B cell (primary cell): ENCODE measurements around the gene RSPH1. TPM values are rescaled to one million over a fixed set of nuclear protein-coding genes. Genes with fewer than 3 reads are reported as not detected.

Experiments used
- ATAC-seq: fragments of 200-7000 bp; cut with Tn5 transposase; one replicate; pipeline ENCODE4 v1.10.0; 2021; ENCODE audit warnings: low read depth, mild to moderate bottlenecking, moderate number of reproducible peaks, moderate library complexity
- CTCF ChIA-PET: fragments of 350-600 bp; sonication (Branson Sonifier 250); formaldehyde crosslinking; loops from one replicate; lab custom pipeline; 2021; ENCODE audit warnings: antibody characterized with exemption, inconsistent platforms; lab: Charles Lee
- POLR2A ChIA-PET: fragments of 350-600 bp; sonication (Branson Sonifier 250); formaldehyde crosslinking; loops from one replicate; lab custom pipeline; 2021; ENCODE audit warnings: antibody characterized with exemption; lab: Charles Lee
- DNase-seq: peaks from one replicate; pipeline ENCODE4 v3.0.0; 2013
- H2AFZ ChIP-seq: 2 replicates; pipeline ENCODE4 v1.6.1; 2012; ENCODE audit warnings: mild to moderate bottlenecking, low read depth, low read length; ENCODE audit not compliant: insufficient read depth, poor library complexity, severe bottlenecking
- H3K27ac ChIP-seq, 2 donors: 1 replicate in 1 of 2; 2 replicates in 1 of 2; pipeline ENCODE4 v1.5.1; 2012 to 2013; ENCODE audit warnings: low read length in 2 of 2, mild to moderate bottlenecking in 2 of 2, moderate library complexity in 1 of 2
- H3K27me3 ChIP-seq, 4 experiments: fragments of 200-600 bp in 1 of 4; sonication (generic) in 1 of 4; replicated peaks in 1 of 4; 1 replicate in 2 of 4; 2 replicates in 2 of 4; pipeline versions ENCODE4 v1.6.1 to v1.7.0; 2013 to 2016; ENCODE audit warnings: low read length in 3 of 4, mild to moderate bottlenecking in 2 of 4, mixed read lengths in 1 of 4, moderate library complexity in 1 of 4; ENCODE audit not compliant: insufficient read depth in 4 of 4, control insufficient read depth in 3 of 4; ENCODE audit errors: control extremely low read depth in 1 of 4
- H3K36me3 ChIP-seq, 2 experiments: replicated peaks in 1 of 2; 1 replicate in 1 of 2; 2 replicates in 1 of 2; pipeline versions ENCODE4 v1.6.1 to v1.7.1; 2013; ENCODE audit warnings: low read length in 1 of 2; ENCODE audit not compliant: insufficient read depth in 2 of 2, control insufficient read depth in 1 of 2; ENCODE audit errors: control extremely low read depth in 1 of 2, extremely low read depth in 1 of 2
- H3K4me1 ChIP-seq, 2 donors: fragments of 200-600 bp in 1 of 2; sonication (generic) in 1 of 2; 1 replicate in 1 of 2; 2 replicates in 1 of 2; pipeline versions ENCODE4 v1.5.1 to v1.6.1; 2013 to 2017; ENCODE audit warnings: low read length in 2 of 2; ENCODE audit not compliant: control insufficient read depth in 2 of 2, insufficient read depth in 2 of 2
- H3K4me2 ChIP-seq: replicated peaks from 2 replicates; pipeline ENCODE3; 2012; ENCODE audit warnings: mild to moderate bottlenecking, low read depth, low read length; ENCODE audit not compliant: poor library complexity, severe bottlenecking
- H3K4me3 ChIP-seq, 5 experiments: fragments of 200-600 bp in 1 of 5; sonication (generic) in 1 of 5; 1 replicate in 3 of 5; 2 replicates in 2 of 5; pipeline versions ENCODE4 v1.5.1 to v1.7.0; 2011 to 2016; ENCODE audit warnings: low read length in 4 of 5, mild to moderate bottlenecking in 4 of 5, low read depth in 2 of 5, control low read depth in 1 of 5, moderate library complexity in 1 of 5; ENCODE audit not compliant: insufficient read depth in 1 of 5; ENCODE audit errors: control extremely low read depth in 1 of 5, extremely low read depth in 1 of 5
- H3K79me2 ChIP-seq: fragments of 200-600 bp; sonication (generic); one replicate; pipeline ENCODE4 v1.6.0; 2016; ENCODE audit warnings: low read length; ENCODE audit not compliant: control insufficient read depth, insufficient read depth
- H3K9ac ChIP-seq: fragments of 200-600 bp; sonication (generic); 2 replicates; pipeline ENCODE4 v1.6.1; 2017; ENCODE audit warnings: mild to moderate bottlenecking, low read length, moderate library complexity
- H3K9me3 ChIP-seq, 3 donors: one replicate each; pipeline versions ENCODE4 v1.6.1 to v1.7.1; 2013; ENCODE audit warnings: low read length in 2 of 3; ENCODE audit not compliant: control insufficient read depth in 2 of 3, insufficient read depth in 1 of 3; ENCODE audit errors: control extremely low read depth in 1 of 3
- H4K20me1 ChIP-seq: 2 replicates; pipeline ENCODE4 v1.6.0; 2012; ENCODE audit warnings: mild to moderate bottlenecking, low read length; ENCODE audit not compliant: insufficient read depth, control insufficient read depth, poor library complexity, severe bottlenecking
- H3K27ac Mint-ChIP-seq: one replicate; pipeline ENCODE4 v1.8.0; 2021; ENCODE audit warnings: mixed read lengths
- H3K27me3 Mint-ChIP-seq: one replicate; pipeline ENCODE4 v1.8.0; 2021; ENCODE audit warnings: mixed read lengths
- H3K4me1 Mint-ChIP-seq: one replicate; pipeline ENCODE4 v1.8.0; 2021; ENCODE audit warnings: mixed read lengths
- H3K4me3 Mint-ChIP-seq: one replicate; pipeline ENCODE4 v1.8.0; 2021; ENCODE audit warnings: mixed read lengths
- H3K9me3 Mint-ChIP-seq: one replicate; pipeline ENCODE4 v1.8.0; 2022; ENCODE audit warnings: mixed read lengths; ENCODE audit not compliant: insufficient read depth
- CTCF ChIP-seq: fragments of 200-600 bp; IDR thresholded peaks from one replicate; pipeline ENCODE4 v1.8.0; 2022; ENCODE audit warnings: antibody characterized with exemption, mild to moderate bottlenecking
- EZH2 ChIP-seq: IDR thresholded peaks from 2 replicates; pipeline ENCODE4 v1.6.1; 2012; ENCODE audit warnings: borderline replicate concordance, low read depth, mild to moderate bottlenecking, moderate library complexity, low read length; ENCODE audit not compliant: insufficient read depth, poor library complexity, severe bottlenecking
- WGBS: methylation state at CpG from one replicate; pipeline ENCODE4 v1.1.5; 2013; ENCODE audit warnings: missing lambda C conversion rate; ENCODE audit not compliant: insufficient coverage; 5-methylcytosine and 5-hydroxymethylcytosine counted together
- intact Hi-C: fragments of 100-400 bp; cut with micrococcal nuclease; formaldehyde crosslinking; loops from one replicate; pipeline ENCODE4 v1.10.0; 2022
- polyA plus RNA-seq: library from polyadenylated mRNA; depleted of rRNA; stranded (reverse); fragments of >200 nt; gene quantifications from 2 replicates; pipeline ENCODE4 v1.2.3, GENCODE V29; 2012
- total RNA-seq, 2 donors: library from RNA; stranded (reverse); fragments of 120-200 nt in 1 of 2; gene quantifications; 1 replicate in 1 of 2; 2 replicates in 1 of 2; pipeline versions ENCODE4 v1.2.3 to v1.2.4, GENCODE V29; 2013 to 2022

Gene RSPH1
- total and polyA plus RNA-seq, 2 donors (not counting 1 experiment from before 2014, with no cell fraction given), result 0.10 to 0.64 TPM

GRCh38 chr21:42452401-42453223 lies 43.4 kb downstream of the RSPH1 start:
- Histone ChIP-seq H3K36me3 (no peaks in the 10 kb centered on the region), H4K20me1 (no peaks in the 10 kb centered on the region), H3K4me2 (no peak overlapping the region), H3K27ac (no peak overlapping the region), H2AFZ (no peak overlapping the region), H3K79me2 (no peaks in the 10 kb centered on the region), H3K27me3 (peaks cover 0 to 12% (median 2%) of the 10 kb centered on the region in 4 experiments), H3K9ac (no peak overlapping the region), H3K4me3 (no peak overlapping the region), H3K4me1 (peaks cover 0 to 9% of the 10 kb centered on the region in 2 donors), H3K9me3 (no peaks in the 10 kb centered on the region)
- H3K27me3 Mint-ChIP-seq, result peaks cover 3% of the 10 kb centered on the region
- intact Hi-C loops, result no loop called here
- ChIA-PET POLR2A (no interaction called here), CTCF (interaction anchor here (1.4 to 3.8 kb wide), 3 partner anchors 84 to 143 kb away, joined by 4 to 29 read pairs (median 6); no protein-coding TSS in a partner anchor)
- DNase-seq, result no peak
- H3K9me3 Mint-ChIP-seq, result no peaks in the 10 kb centered on the region
- peaks cover 6% of the 10 kb centered on the region for H3K4me1 Mint-ChIP-seq
- ATAC-seq, result no peak
- TF ChIP-seq CTCF (no peak), EZH2 (no peak)
- no peak overlapping the region for H3K4me3 Mint-ChIP-seq
- 89% methylated on average over 21 of the region's 22 CpGs for WGBS
- H3K27ac Mint-ChIP-seq, result no peak overlapping the region

- Histone ChIP-seq H3K9me3 (no peaks in the 10 kb centered on the region), H4K20me1 (no peaks in the 10 kb centered on the region), H3K27me3 (peaks cover 0 to 12% (median 2%) of the 10 kb centered on the region in 4 experiments), H3K4me2 (no peak overlapping the region), H3K36me3 (no peaks in the 10 kb centered on the region), H3K9ac (no peak overlapping the region), H3K4me3 (no peak overlapping the region), H3K4me1 (peaks cover 0 to 9% of the 10 kb centered on the region in 2 donors), H2AFZ (no peak overlapping the region), H3K27ac (no peak overlapping the region), H3K79me2 (no peaks in the 10 kb centered on the region)
- ChIA-PET CTCF (interaction anchor here (1.4 to 3.8 kb wide), 4 partner anchors 84 to 306 kb away, joined by 4 to 29 read pairs (median 6); no protein-coding TSS in a partner anchor), POLR2A (no interaction called here)
- ATAC-seq (no peak), DNase-seq (no peak)
- Mint-ChIP-seq H3K4me1 (peaks cover 6% of the 10 kb centered on the region), H3K27me3 (peaks cover 3% of the 10 kb centered on the region), H3K27ac (no peak overlapping the region), H3K9me3 (no peaks in the 10 kb centered on the region), H3K4me3 (no peak overlapping the region)
- TF ChIP-seq EZH2 (no peak), CTCF (no peak)
- WGBS, result 97% methylated on average over 8 of the region's 9 CpGs
- intact Hi-C loops, result no loop called here
Observed at GRCh38 chr21:42451941-42452340, 44.1 kb downstream of the RSPH1 start.
